ENCODE data around the gene COQ9. TPM values are rescaled to one million over a fixed set of nuclear protein-coding genes. Genes with fewer than 3 reads are reported as not detected.

Gene COQ9
- total RNA-seq, 4 donors from 2014 or later = 30.6 to 60.5 (median 44.7) TPM

GRCh38 chr16:57501492-57501891, 54.2 kb downstream of the COQ9 start:
- no peak for ATAC-seq (ENCODE audit: low FRiP score)
- no peak for TF ChIP-seq CTCF (IDR thresholded peaks at IDR 0.05)
- DNase-seq (ENCODE audit: low spot score) = no peak

- no peak for DNase-seq (ENCODE audit: low spot score)
- no peak for TF ChIP-seq CTCF (IDR thresholded peaks at IDR 0.05)
- ATAC-seq (ENCODE audit: low FRiP score) = no peak
Observed at GRCh38 chr16:57502048-57502775, 54.9 kb downstream of the COQ9 start.

GRCh38 chr16:57503366-57503765, 56.1 kb downstream of the COQ9 start:
- DNase-seq (ENCODE audit: low spot score) = no peak
- ATAC-seq (ENCODE audit: low FRiP score) = peak; percentile 52
- TF ChIP-seq CTCF (IDR thresholded peaks at IDR 0.05) = no peak

GRCh38 chr16:57504001-57504400, 56.7 kb downstream of the COQ9 start:
- no peak for DNase-seq (ENCODE audit: low spot score)
- ATAC-seq (ENCODE audit: low FRiP score) = no peak
- TF ChIP-seq CTCF (IDR thresholded peaks at IDR 0.05) = no peak

GRCh38 chr16:57504491-57504890, 57.2 kb downstream of the COQ9 start:
- no peak for TF ChIP-seq CTCF (IDR thresholded peaks at IDR 0.05)
- ATAC-seq (ENCODE audit: low FRiP score) (no peak), DNase-seq (ENCODE audit: low spot score) (no peak)

GRCh38 chr16:57505169-57505568, 57.9 kb downstream of the COQ9 start:
- no peak for DNase-seq (ENCODE audit: low spot score)
- no peak for TF ChIP-seq CTCF (IDR thresholded peaks at IDR 0.05)
- ATAC-seq (ENCODE audit: low FRiP score) = no peak

Measured in omental fat pad (tissue), 4 donors.